NCI-H2171 (cell line): ENCODE measurements around the gene CHST15.
"Not testable (repeated sequence)": the region's sequence is repeated elsewhere in the genome, so short reads cannot be mapped to it uniquely, and the experiment has no call there.

Experiments used
- DNase-seq: peaks from one replicate; lab custom pipeline; 2025; lab: John Stamatoyannopoulos, UW

CHST15 gene

DNA sequence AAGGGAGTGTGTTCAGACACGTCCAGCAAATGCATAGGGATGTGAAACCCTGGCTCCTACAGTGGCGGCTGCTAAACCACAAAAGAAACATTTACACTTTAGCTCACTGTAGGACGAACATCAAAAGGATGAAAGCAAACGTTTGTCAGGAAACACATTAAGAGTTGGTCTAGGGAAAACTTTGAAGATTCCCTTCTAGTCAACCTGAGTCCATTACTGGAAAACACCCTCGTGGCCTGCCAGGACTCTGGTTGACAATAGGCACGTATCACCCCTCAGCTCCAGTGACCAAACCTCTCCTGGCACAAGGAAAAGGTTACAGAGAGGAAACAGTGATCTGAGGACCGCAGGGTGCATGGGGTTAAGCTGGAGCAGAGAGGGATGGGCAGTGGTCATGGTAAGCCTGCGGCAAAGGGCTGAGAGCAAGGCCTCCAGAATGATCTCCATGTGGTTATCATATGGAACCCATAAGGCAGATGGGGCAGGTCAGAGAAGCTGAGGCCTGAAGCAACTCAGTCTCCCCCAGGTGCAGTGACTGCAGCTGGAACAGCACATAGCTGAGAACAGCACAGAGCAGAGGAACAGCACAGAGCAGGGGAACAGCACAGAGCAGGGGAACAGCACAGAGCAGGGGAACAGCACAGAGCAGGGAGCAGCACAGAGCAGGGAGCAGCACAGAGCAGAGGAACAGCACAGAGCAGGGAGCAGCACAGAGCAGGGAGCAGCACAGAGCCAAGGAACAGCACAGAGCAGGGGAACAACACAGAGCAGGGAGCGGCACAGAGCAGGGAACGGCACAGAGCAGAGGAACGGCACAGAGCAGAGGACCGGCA, 49.9 kb downstream of the CHST15 start:
- no peak for DNase-seq

DNA sequence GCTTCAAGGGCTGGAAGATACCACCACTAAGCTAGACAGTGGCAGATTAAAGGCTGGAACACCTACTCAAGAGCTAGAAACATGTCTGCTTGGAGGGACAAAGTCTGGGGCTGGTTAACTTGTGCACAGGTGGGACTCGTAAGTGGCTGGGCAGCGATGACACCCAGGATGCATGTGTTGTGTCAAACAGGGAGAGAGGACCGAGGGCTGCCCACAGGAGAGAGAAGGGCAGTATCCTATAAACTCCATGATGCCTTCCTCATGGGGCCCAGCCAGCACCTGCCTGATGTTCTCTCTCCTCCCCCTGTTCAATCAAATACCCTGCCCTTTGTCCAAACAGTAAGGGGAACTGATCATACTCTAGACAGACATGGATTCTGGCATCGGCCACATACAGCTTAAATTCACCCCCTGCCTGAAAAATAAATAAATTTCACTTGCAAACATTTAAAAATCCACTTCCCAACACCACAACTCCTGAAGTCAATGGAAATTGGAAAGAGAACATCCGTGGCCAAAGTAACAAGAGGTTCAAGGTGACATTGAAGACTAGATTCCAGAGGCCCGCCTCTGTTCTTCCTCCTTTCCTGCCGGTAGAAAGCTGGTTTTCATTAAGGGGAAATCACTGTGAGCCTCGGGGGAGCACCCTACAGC, 50.6 kb downstream of the CHST15 start:
- DNase-seq = no peak

DNA sequence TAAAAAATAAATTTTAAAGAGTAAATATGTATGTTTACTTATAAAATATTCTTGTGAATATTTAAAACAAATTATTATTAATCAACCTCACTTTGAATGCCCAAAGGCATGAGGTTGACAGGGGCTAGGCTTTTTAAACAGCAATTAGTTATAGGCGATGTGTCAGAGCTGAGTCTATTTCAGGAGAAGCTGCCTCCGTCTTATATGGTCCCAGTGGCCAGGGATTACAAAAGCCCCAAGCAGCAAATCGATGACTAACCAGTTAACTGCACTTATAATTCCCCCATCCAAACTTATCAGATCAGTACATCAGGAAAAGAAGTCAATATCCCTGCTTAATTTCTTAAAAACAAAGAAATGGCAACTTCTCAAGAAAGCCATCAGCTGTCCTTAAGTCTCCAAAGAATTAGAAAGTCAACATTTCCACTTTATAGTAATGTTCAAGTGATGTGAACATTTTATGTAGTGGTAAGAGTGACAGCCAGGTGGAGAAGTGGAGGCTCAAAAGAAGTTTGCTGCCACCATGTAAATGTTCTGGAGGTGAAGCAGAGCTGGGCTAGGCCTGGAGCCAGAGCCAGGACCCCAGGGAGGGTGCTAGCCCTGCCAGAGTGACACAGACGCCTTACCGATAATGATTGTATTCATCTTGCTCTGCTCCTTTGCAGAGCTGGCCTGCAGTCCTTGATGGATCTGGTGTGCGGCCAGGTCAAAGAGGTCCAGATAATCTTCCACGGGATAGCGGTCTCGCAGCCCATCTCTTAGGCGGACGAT, 51.5 kb downstream of the CHST15 start:
- no peak for DNase-seq

DNA sequence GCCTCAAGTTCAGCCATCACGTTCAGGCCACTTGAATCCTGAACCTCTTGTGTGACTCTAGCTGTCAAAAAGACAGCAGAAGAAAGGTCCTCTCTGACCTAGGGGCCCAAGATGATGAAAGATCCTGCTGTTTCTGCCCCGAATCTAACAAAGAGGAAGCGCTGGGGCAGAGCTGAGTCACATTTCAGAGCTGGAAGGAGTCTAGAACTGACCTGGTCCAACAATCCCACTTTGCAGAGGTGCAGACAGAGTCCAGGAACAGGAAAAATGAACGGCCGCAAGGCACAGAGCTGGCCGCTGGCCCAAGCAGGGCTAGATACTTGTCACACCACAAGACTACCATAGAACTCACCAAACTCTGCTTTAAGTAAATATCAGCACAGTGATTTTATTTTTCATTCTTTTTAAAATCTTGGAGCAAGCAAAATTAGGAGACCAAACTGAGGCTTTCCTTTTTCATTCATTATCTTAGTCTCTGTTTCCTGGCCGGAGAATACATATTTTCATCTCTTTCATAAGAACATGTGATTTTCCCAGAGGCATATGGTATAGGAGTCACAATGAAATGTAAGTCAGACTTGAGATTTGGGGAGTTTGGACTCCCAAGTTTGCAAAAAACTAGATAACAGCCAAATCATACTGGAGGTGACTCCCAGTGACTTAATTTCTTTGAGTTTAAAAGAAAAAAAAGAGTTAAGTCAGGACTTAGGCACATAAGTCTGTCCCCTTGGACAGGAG, 52.8 kb downstream of the CHST15 start:
- DNase-seq = no peak

DNA sequence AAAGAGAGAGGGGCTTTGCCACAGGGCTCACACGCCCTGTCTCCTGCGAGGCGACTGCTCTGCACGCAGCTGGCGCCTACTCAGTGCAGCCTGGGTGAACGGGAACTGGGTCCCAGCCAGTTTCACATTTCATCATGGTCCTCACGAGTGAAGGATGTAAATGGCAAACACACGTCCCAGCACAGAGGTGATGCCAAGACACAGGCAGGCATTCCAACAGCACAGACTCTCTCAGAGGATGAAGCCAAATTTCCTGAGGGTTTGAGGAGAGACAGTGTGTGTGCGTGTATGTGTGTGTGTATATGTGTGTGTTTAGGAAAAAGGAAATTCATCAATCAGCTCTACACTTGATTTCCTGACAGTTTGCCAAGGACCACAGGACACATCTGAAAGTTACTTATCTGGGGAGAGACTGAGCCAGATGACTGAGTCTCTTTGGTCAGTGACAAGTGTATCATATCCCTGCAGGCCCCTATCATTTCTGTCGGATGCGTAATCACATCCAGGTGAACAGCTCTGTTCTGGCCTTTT, 53.9 kb downstream of the CHST15 start:
- DNase-seq = no peak

DNA sequence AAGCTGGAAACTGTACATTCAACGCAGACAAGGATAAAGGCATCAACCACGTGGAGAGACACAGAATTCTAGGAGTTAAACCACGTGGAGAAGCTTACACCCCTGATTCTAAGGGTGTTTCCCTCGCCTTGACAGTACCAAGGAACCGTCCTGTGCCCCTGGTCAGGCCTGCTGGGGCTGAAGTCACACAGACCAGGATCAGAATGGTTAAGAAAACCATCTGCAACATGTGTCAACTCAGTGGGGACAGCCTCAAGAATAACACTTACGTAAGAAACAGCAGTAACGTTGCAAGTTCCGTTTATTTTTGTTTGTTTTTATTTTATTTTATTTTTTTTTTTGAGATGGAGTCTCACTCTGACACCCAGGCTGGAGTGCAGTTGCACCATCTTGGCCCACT, 55.6 kb downstream of the CHST15 start:
- DNase-seq = no peak

DNA sequence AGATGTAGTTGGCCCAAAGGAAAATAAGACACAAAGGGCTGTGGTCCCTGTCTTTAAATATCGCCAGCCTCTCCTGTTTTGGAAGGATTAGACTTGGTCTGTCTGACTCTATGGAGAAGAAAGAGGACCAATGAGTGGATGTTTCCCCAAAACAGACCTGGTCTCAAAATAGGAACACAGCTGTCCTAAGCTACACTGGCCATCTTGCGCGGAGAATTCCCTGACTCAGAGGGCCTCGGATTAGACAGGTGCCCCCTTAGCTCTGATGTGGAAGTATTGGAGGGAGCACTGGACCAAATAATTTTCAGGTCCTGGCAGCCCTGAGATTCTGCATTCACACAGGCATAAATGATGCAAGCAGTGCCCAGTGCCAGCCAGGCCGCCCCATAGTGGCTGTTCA, 56.1 kb downstream of the CHST15 start:
- no peak for DNase-seq

DNA sequence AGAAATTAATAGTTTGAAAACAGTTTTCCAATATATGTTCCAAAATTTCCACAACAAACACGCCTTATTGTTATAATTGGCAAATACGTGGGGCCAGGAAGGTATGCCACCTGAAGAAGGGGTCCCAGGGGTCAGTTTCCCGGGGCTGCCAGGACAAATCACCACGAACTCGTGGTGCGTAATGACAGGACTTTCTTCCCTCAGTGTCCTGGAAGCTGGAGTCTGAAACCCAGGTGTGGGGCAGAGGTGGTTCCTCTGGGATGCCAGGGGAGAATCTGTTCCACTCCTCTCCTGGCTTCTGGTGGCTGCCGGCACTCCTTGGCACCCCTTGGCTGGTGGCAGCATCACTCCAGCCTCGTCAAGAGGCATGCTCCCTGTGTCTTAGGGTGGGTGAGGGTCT, 56.7 kb downstream of the CHST15 start:
- no peak for DNase-seq

DNA sequence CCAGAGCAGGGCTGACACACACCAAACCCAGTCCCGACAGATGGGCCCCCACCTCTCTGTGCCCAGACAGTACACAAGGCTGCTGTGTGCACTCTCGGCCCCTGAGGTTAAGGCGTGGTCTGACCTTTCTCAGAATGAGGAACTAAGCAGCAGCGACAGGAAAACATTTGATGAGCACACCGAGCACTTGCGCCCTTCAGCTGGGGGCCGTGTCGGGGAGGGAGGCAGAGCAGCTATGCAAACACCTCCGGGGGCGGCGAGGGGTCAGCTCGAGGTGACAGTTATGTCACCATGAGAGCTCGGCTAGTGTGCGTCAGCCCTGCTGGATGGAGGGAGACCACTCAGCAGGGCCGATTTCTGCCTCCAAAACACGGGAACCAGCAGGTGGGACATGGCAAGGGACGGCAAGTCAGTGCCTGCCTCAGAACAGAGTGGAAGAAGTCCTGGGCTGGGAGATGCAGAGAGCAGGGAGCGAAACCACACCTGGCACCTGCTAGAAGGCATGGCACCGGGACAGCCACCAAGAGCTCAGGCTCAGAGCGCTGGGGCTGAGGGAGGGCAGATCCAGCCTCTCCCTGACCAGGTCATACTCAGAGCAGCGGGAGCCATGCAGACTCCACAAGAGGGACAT, 57.4 kb downstream of the CHST15 start:
- DNase-seq = peak; percentile 14

DNA sequence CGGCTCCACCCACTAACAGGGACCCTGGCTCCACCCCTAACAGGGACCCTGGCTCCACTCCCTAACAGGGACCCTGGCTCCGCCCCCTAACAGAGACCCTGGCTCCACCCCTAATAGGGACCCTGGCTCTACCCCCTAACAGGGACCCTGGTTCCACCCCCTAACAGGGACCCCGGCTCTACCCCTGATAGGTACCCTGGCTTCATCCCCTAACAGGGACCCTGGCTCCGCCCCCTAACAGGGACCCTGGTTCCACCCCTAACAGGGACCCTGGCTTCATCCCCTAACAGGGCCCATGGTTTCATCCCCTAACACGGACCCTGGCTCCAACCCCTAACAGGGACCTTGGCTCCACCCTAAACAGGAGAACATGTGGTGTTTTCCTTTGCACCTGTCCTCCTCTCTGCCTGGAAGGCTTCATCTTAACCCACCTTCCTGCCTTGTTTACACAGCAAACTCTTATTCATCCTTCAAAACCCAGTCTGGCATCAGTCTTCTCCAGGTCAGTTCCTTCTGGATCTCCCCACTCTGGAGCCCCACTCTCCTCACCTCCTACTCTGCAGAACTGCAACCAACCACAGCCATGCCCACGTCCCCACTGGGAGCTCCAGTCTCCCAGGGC, 58.0 kb downstream of the CHST15 start:
- DNase-seq = no peak

DNA sequence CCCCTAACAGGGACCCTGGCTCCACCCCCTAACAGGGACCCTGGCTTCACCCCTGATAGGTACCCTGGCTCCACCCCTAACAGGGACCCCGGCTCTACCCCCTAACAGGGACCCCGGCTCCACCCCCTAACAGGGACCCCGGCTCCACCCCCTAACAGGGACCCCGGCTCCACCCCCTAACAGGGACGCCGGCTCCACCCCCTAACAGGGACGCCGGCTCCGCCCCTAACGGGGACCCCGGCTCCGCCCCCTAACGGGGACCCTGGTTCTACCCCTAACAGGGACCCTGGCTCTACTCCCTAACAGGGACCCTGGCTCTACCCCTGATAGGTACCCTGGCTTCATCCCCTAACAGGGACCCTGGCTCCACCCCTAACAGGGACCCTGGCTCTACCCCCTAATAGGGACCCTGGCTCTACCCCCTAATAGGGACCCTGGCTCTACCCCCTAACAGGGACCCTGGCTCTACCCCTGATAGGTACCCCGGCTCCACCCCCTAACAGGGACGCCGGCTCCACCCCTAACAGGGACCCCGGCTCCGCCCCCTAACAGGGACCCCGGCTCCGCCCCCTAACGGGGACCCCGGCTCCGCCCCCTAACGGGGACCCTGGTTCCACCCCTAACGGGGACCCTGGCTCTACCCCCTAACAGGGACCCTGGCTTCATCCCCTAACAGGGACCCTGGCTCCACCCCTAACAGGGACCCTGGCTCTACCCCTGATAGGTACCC, 58.7 kb downstream of the CHST15 start:
- not testable (repeated sequence) for DNase-seq

DNA sequence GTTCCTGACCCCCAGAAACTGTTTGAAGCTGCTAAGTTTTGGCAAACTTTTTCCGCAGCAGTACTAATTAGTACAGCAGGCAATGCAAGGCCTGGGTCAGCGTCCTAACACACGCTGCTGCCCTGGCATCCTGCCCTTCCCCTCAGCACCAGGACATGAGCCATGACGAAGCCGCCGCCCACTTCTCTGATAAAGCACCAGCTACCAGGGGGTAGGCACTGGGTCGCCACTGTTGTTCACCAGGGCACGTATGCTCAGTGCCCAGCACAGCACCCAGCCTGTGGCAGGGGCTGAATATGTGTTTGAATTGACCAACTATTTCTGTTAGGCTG, 59.5 kb downstream of the CHST15 start:
- DNase-seq = no peak

DNA sequence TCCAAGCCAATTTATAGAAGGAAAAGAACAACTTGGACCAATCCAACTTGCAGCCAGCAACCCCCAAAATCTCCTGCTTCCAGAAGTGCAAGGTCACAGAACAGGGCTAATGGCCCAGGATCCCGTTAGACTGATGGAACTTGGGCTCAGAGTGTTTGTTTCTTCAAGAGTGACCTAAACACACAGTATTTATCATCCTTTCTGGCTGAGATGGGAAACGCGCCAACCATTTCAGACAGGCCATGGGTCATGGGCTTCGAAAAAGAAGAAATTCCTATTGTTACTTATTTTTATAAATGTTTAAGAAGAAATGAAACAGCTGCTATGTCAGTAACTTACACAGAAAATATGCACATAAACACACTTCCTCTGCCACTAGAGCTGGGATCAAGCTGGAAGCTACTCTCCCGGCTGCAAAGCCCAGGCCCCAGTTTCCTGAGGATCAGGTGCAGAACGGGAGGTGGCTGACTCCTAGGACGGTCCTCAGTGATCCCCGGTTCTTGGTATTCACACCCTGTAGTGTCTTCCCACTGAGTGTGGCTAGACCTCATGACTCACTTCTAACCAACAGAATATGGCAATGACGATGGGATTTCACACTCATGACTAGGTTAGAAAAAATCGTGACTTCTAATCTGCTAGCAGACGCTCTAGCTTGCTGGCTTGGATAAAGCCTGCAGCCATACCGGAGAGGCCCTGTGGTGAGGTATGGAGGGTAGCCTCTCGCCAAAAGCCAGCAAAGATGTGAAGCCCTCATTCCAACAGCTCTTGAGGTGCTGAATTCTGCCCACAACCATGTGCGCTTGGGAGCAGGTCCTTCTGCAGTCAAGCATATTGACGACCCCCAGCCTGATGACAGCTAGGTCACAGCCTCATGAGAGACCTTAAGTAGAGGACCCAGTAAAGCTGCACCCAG, 60.2 kb downstream of the CHST15 start:
- no peak for DNase-seq

DNA sequence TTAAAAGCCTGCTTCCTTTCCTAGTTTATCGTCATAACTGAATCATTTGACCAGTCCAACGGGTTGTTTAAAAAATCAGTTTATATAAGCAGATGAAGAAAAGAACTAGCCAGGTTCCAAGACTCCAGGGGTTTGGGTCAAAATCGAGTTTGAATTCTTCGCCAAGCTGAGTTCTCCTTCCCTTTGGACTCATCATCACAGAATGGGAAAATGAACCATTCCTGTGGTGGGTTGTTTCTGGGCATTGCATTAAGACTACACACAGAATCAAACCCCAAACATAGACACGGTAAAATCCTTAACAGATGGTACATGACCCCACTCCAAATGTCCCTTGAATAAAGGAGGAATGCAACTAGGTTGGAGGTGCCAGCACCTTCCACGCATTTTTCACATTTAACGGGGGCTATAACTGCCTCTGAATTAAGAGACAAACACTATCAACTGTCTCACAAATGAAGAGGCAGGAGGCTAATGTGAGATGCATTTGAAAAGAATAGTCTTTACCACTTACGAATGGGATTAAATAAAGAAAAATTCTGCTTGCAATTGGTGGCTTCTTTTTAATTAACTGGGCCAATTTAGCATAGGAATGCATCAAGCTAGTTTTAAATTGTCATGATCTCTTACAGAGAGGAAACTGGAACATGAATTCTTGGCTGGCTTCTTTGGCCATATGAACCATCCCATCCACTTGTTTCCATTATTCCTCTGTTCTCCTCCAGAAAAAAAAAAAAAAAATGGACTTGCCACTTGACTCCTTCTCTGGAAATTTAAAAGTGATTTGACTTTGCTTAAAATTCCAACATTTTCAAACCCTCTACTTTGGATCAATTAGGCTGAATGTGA, 61.1 kb downstream of the CHST15 start:
- no peak for DNase-seq

DNA sequence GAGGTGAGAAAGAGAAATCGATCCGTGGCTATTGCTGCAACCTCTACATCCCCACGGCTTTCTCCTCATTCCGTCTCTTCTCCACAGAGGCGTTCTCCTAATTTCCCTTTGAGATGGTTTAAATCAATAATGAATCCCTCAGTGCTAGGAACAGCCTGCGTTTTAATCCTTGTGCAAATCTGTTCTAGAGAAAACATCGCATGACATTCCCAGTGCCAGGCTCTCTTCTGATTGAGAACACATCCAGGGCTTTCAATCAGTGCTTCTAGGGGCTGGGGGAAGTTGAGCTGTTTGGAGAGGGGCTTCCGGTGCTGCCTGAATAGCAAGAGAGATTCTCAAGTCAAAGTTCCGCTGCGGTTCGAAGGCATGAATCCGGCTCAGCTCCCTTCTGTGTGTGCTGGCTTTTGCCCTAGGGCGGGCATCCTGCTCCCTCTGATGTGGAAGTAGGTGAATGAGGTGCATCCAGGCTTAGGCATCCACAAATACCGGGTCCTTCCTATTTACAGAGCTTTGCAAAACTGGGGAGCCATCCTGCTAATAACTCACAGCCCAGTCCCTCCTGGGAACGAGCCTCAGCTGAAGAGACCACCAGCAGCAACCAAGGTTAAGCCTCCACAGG, 62.8 kb downstream of the CHST15 start:
- no peak for DNase-seq

DNA sequence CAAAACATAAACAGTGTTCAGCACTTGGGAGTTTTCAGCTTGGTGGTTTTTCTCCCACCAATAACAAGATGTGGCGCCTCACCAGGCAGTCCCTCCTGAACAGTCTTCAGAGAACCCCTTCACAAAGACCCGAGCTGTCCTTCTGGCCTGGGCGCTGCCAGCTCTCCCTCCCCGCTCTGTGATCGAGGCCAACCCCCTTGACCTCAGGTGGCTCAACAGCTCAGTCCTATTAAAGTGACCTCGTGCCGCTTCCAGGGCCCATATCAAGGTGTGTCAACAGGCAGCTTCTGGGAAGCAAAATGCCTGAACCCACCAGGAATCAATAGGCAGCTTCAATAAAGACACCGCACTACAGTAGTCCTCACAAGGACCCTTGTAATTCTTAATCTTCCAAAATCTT, 63.3 kb downstream of the CHST15 start:
- DNase-seq = no peak

DNA sequence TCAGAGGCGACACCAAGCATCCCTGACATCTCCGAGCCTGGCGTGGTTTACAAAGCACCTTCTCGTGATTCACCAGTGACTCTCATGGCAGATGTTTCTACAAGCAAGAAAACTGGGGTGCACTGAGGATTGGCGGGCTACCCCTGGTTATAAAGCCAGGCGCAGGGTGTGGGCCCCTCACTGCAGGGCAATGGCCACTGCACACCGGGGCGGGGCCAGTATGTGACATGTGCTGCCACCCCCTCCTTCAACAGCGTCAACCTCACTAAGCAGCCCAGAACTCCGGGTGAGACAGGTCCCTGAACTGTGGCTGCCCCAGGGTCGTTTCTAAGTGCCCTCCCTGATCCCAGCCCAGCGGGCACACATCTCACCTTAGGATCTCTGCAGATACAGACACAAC, 63.8 kb downstream of the CHST15 start:
- DNase-seq = no peak
